K562 treated with DMSO at 1 percent for 12 hours (cell line): Measurements from ENCODE around the gene MAGEC1. TPM values are rescaled to one million over a fixed set of nuclear protein-coding genes. Genes with fewer than 3 reads are reported as not detected.

Experiments used
- total RNA-seq: library from RNA; unstranded; fragments of 300-600 nt; gene quantifications from 2 replicates; pipeline ENCODE4 v1.2.3, GENCODE V29; 2022; ENCODE audit not compliant: insufficient read depth

The MAGEC1 gene, protein sequence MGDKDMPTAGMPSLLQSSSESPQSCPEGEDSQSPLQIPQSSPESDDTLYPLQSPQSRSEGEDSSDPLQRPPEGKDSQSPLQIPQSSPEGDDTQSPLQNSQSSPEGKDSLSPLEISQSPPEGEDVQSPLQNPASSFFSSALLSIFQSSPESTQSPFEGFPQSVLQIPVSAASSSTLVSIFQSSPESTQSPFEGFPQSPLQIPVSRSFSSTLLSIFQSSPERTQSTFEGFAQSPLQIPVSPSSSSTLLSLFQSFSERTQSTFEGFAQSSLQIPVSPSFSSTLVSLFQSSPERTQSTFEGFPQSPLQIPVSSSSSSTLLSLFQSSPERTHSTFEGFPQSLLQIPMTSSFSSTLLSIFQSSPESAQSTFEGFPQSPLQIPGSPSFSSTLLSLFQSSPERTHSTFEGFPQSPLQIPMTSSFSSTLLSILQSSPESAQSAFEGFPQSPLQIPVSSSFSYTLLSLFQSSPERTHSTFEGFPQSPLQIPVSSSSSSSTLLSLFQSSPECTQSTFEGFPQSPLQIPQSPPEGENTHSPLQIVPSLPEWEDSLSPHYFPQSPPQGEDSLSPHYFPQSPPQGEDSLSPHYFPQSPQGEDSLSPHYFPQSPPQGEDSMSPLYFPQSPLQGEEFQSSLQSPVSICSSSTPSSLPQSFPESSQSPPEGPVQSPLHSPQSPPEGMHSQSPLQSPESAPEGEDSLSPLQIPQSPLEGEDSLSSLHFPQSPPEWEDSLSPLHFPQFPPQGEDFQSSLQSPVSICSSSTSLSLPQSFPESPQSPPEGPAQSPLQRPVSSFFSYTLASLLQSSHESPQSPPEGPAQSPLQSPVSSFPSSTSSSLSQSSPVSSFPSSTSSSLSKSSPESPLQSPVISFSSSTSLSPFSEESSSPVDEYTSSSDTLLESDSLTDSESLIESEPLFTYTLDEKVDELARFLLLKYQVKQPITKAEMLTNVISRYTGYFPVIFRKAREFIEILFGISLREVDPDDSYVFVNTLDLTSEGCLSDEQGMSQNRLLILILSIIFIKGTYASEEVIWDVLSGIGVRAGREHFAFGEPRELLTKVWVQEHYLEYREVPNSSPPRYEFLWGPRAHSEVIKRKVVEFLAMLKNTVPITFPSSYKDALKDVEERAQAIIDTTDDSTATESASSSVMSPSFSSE
- 15.9 and 21.1 TPM in 2 replicates for total RNA-seq

DNA sequence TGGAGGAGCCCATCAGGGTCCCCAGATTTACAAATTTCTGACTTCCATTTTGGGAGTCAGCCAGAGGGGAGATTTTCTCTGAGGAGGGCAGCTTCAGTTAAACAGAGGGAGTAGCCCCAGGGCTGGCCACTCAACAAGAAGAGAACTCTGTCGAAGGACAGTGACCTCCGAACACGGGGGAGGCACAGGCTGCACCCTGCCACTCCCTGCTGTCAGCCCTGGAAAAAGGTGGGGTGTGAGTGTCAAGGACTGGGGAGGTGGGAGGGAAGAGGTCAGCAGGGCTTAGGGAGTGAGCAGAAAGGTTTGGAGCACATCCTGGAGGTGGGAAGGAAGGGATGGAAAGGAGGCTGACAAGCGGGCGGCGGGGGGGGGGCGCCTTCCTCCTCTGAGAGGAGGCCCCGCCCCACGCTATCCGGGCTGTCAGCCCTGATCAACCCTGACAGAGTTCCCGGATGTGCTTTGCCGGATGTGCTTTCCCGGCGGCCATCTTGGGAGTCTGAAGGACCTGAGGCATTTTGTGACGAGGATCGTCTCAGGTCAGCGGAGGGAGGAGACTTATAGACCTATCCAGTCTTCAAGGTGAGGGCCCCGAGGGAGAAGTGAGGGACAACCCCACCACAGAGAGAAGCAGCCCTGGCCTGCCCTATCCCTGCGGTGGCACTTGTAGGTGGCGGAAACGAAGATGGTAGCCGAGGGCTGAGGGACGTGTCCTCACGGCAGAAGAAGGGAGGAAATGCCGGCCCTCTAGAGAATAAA is at the start of gene MAGEC1:
Gene MAGEC1 (plus strand): TSS at position 495 of the 756 bp plus-strand sequence. CDS start 1,179 bp downstream, outside the sequence.

Other genes starting within 250 kb of the MAGEC1 start
- not detected in 2 replicates for gene SPANXD, start 205.2 kb upstream of the MAGEC1 start, total RNA-seq
- gene MAGEC3, start 65.6 kb upstream of the MAGEC1 start, total RNA-seq = not detected in 2 replicates